Stimulated activated CD4-positive, alpha-beta T cell treated with anti-CD3 and anti-CD28 coated beads, Interleukin-12 subunit alpha, Interleukin-12 subunit beta, amount 100 ng/mL, for 48 hours (primary cell): ENCODE data around the gene TOR2A.

Source experiments
- DNase-seq, 3 donors: peaks; one replicate each; pipeline ENCODE4 v3.0.0-alpha.2; 2020; ENCODE audit warnings: low read depth in 2 of 3, low spot score in 1 of 3

Gene TOR2A

GRCh38 chr9:127700140-127700539, 35.0 kb downstream of the TOR2A start:
- no peak for DNase-seq

DNA sequence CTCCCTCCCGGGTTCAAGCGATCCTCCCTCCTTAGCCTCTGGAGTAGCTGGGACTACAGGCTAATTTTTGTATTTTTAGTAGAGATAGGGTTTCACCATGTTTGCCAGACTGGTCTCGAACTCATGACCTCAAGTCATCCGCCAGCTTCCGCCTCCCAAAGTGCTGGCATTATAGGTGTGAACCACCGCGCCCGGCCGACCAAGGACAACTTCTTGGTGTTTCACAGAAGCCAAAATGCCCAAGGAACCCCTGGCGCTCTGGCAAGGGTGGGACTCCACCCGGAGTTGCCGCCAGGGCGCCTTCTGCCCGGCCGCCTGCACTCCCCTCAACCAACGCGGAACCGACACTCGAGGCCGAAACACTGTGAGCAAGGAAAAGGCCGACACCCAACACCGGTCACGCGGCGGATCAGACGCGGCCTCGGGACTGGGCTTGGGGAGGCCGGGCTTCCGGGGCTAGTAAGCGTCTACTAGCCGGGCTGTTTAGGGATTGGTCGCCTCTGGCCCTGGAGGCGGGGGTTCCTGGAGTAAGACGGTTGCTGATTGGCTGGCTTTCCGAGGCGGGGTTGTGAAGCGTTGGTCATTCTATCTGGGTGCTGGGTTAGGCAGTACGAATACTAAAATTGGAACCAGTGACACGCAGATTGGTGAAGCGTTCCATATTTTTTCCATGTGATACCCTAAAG, 36.0 kb downstream of the TOR2A start:
- DNase-seq, result peak; percentile 82 to 87 (median 84)

- DNase-seq, result no peak
Observed at GRCh38 chr9:127698386-127698785, 36.7 kb downstream of the TOR2A start.

DNA sequence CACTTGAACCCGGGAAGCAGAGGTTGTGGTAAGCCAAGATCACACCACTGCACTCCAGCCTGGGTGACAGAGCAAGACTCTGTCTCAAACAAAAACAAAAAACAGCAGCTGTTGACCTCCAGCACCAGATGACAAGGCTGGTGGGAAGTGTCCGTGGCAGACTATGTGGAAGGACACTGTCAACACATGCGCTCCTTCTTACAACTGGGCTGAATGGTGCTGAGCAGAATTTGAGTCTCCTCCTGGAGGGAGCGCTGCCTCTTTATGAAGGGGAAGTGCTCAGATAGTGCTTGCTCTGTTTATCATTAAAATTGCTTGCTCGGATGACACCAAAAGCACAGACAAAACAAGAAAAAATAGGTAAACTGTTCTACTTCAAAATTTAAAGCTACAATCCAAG, 37.5 kb downstream of the TOR2A start:
- no peak for DNase-seq

DNA sequence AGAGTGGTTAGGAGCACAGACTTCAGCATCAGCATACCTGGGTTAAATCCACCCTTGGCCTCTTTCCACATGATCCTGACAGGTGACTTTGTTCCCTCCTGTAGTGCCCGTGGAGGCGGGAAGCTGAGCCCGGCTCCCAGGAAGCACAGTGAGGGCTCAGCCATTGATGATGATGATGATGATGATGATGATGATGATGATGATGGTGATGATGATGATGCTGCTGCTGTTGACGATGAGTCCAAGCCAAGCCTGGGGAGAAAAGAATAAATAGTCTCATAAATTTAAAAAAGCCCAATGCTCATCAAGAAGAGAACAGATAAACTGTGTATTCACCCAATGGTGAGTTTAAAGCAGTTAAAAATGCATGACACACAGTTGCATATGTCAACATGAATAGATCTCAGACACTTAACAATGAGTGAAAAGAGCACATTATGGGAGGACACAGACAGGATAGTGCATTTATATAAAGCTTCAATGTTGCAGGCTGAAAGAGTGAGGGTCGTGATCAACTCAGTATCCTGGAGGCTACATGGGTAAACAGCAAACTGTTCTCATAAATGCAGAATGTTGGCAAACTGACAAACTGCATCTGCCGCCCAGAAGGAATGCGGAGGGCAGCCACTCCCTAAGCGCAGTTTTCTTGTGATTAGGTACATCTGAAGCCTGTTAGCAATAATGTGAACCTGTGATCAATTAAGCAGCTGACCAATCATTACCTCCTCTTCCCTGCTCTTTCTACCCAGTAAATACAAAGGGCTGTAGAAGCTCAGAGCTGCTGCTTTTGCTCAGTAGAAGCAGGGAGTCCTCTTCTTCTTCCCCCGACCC, 40.0 kb downstream of the TOR2A start:
- DNase-seq, result no peak

- no peak for DNase-seq
Observed at GRCh38 chr9:127693697-127694096, 41.4 kb downstream of the TOR2A start.

GRCh38 chr9:127693143-127693542, 42.0 kb downstream of the TOR2A start:
- DNase-seq, result no peak

GRCh38 chr9:127692071-127692470, 43.0 kb downstream of the TOR2A start:
- DNase-seq, result no peak

GRCh38 chr9:127690735-127691134, 44.4 kb downstream of the TOR2A start:
- no peak for DNase-seq

DNA sequence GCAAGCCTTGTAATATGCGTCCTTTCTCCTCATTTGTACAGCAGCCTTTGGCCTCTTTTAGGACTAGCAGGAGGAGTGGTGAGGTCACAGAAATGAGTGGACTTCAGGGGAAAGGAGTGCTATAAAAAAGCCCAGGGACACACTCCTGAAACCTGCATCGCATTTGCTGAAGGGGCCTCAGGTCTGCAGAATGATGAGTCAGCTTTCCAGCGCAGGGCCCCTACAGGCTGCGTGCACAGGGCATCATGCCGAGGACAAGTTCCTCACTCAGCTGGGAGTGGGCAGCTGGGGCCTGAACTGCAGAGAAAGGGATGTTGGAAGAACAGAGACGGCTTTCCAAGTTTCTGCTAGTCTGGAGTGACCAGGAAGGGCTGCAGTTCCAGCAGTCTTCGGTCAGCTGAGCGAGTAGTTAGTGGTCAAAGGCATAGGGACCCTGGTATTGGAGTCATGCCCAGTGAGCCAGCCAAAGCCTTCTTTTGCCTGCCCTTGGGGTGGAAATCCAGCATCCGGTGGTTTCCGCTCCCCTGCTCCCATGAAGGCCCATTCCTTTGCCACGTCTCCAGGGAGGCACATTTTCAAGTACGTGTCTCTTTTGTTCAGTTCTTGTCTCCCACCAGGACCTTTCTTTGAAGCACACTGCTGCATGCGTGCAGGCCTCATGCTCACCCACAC, 45.6 kb downstream of the TOR2A start:
- no peak for DNase-seq

DNA sequence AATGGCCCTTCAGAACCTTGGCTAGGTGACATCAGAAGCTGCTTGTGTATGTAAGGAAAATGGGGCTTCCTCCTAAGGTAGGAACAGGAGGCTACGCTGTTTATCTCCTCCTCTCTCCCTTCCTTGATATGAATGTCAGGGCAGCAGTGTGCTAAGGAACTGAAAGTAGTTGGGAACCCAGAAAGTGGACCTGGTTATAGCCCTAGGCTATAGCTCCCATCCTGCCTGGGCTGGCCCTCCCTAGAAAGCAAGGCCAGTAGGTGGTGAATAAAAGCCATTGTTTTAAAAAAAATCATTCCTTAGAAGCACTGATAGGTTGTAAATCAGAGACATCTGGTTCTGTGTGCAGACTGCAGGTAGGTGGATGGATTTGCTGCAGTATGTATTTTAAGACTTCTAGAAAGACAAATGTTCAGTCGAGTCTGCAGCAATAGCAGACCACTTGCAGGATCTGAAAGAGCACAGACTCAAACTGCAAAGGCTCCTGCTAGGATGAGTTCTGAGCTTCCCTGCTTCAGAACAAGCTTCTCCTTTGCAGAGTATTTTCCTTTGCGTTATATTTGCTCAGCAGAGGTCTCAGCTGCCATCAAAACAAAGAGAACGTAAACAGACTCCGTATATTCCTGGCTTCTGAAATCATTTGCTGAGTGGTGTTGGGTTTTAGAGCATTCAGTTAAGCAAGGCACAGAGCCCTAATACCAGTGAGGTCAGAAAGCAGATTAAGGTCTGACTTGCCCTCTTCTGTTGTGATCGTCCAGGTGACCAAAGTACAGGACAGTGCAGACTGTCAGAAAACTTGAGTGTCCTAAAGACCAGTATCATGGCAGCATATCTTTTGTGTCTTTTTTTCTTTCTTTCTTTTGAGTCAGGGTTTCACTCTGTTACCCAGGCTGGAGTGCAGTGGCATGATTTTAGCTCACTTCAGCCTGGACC, 48.4 kb downstream of the TOR2A start:
- DNase-seq, result no peak

DNA sequence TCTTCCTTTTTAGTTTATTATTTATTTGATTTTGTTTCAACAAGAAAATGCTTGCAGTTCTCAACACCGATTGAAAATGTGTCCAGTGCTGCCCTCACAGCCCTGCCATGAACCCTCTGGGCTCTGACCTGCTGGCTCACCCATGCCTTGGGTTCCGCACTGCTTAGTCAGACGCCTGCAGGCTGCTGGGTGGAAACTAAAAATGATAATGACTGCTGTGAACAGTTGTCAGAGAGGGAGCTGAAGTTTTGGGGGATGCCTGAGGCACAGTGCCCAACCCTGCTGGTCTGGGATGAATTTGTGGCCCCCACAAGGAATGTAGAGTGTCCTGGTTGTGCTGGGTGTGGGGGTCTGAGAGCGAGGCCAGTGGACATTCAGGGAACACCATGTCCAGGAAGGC, 50.5 kb downstream of the TOR2A start:
- DNase-seq, result no peak

DNA sequence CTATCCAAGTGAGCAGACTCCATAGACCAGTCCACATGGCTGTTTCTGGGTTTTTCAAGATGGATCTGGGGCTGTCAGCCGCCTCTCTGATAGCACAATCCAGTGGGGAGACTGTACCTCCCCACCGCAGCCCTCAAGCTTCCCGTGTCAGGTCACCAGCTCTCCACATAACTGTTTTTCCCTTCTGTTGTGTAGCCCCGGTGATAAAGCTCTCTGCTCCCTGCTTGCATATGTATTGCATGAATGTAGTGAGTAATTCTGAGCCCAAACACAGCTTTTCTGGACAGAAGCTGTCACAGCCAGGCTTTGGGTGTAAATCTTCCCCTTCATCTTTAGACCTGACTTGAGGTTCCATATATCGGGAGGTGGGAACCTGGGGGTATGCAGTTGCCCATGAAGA, 51.4 kb downstream of the TOR2A start:
- DNase-seq, result no peak

DNA sequence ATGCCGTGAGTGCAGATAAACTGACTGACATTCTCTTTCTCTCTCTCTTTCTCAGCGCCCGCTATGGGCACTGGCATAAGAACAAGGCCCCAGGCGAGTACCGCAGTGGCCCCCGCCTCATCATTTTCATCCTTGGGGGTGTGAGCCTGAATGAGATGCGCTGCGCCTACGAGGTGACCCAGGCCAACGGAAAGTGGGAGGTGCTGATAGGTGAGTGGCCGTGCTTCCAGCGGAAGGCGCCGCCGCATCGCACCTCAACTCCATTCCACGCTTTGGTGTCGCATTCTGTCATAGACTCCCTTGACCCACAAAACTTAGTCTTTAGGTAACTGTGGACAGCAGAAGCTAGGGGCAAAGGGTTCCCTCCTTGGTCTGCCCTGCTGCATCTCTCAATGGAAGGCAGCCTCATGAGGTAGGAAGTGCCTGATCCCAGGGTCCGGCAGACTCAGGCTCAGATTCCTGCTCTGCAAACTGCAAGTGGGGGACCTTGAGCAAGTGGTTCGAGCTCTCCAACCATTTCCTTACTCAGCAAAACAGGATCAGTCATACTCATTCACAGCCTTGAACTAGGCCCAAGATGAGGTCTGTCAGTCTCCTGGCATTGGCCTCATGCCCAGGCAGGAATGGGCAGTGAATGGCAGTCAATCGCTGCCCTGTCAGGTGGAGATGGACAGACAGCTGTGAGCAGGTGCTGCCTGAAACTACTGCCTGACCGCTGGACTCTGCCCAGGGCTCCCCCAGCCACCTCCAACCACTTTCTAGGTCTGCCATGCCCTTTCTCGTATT, 52.5 kb downstream of the TOR2A start:
- DNase-seq, result no peak
